CD4-positive, alpha-beta T cell treated with Interleukin-6 at 100 ng/mL for 8 hours (primary cell): Measurements from ENCODE around the gene LRRC8C.
A peak's percentile ranks its signal among the peaks of the same experiment; 100 is the strongest.

ENCODE experiments used
- DNase-seq: peaks from one replicate; pipeline ENCODE4 v3.0.0-alpha.2; 2020; ENCODE audit warnings: mixed read lengths, low spot score

LRRC8C gene

GRCh38 chr1:89732643-89733222 is 99.8 kb downstream of the LRRC8C start:
- no peak for DNase-seq

DNA sequence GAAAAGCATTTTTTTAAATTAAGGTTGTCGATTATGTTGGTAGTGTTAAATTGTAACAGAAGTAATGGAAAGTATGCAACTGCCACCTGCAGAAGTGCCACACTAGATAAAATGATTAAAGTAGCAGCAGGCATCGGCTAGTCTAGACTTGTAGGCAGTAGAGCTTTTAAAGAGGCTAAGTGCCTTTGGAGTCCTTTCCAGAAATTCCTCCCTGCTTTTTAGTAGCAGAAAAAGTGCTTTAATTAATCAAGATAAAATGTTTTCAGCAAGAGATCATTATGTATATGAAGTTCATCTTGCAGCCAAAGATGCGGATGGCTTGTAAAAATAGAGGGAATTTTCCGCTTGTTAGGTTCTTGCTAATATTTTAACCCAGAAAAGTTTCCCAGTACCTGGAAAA is 100.8 kb downstream of the LRRC8C start:
- no peak for DNase-seq

GRCh38 chr1:89734442-89734841 is 101.5 kb downstream of the LRRC8C start:
- no peak for DNase-seq

GRCh38 chr1:89735479-89735878 is 102.6 kb downstream of the LRRC8C start:
- DNase-seq = no peak

DNA sequence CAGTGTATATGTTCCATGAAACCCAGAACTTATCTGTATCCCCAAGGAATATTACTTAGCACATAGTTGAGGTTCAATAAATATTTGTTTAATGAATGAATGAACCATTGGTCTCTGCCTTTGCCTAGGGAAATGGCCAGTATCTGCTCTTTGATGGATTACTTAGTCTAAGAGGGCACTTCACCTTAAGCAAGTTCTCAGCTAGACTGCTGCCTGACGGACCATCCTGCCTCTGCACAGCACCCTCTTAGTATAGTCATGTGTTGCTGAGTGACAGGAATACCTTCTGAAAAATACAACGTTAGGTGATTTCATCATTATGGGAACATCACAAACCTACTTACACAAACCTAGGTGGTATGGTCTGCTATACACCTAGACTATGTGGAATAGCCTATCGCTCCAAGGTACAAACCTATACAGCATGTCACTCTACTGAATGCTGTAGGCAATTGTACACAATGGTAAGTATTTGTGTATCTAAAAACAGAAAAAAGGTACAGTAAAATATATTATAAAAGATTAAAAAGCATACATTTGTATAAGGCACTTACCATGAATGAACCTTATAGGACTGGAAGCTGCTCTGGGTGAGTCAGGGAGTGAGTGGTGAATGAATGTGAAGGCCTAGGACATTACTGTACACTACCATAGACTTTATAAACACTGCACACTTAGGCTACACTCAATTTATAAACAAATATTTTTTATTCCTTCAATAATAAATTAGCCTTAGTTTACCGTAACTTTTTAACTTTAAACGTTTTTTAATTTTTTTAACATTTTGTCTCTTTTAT is 104.2 kb downstream of the LRRC8C start:
- DNase-seq = no peak

DNA sequence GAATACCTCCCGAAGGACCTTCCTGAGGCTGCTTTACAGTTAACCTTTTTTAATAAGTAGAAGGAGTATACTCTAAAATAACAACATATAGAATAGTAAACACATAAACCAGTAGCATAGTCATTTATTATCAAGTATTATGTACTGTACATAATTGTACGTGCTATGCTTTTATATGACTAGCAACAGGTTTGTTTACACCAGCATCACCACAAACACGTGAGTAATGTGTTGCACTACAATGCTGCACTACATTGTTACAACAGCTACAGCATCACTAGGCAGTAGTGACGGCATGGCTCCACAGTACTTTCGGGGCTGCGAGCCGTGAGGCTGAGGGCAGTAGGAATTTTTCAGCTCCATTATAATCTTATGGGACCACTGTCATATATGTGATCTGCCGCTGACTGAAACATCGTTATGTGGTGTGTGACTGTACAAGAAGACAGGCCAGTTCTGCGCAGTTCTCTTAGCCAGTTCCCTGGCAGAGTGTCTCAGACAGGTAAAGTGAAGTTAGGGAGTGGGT is 105.1 kb downstream of the LRRC8C start:
- no peak for DNase-seq

GRCh38 chr1:89739013-89739843 is 106.3 kb downstream of the LRRC8C start:
- DNase-seq = peak; percentile 11

DNA sequence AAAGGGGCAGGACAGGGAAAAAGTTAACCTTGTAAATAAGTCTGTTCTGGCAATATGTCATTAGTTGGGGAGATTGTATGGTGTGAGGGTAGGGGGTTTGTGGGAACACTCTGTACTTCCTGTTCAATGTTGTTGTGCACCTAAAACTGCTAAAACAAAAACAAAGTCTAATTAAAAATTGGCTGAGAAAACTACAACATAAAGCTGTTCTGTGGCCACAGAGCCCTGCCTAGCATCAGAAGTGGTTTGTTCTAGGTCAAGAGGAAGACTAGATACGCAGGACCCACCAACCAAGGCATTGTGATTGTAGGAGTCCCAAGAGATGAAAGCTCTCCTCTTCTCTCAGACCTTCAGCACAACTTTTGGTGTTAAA is 106.9 kb downstream of the LRRC8C start:
- DNase-seq = no peak

DNA sequence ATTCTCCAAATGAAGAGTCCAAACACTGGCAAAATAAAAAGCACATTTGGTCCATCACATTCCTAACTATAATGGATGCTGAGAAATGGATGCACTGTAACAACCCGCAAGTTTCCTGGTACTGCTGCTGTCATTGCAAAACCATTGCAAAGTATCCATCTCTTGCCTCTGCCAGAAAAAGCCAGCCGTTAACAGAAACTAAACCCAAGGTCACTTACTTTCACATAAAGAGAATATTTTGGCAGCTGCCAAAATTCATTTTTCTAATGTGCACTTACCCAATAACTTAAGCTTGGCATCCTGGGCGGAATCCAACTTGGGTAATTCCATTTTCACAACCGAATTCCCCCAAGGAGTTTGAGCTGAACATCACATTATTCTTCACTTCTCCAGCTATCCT is 110.9 kb downstream of the LRRC8C start:
- DNase-seq = no peak

- DNase-seq = no peak
Observed at GRCh38 chr1:89746424-89747149, 113.7 kb downstream of the LRRC8C start.

DNA sequence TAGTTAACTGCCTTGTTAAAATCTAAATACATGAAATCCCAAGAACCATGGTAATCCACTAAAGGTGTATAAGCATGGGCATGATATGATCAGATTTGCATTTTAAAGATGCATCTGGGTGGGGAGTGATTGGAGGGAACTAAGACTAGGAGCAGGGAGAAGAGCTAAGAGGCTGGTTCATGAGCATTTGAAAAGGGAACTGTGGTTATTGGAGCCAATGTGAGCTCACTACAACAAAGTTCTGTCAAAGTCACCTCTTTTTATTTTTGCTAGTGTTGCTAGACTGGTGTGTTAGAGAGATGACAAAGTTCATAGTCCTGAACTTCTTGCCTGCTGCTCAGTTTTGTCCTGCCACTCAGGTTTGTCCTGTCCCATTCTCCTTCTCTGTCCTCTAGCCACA is 120.8 kb downstream of the LRRC8C start:
- no peak for DNase-seq

DNA sequence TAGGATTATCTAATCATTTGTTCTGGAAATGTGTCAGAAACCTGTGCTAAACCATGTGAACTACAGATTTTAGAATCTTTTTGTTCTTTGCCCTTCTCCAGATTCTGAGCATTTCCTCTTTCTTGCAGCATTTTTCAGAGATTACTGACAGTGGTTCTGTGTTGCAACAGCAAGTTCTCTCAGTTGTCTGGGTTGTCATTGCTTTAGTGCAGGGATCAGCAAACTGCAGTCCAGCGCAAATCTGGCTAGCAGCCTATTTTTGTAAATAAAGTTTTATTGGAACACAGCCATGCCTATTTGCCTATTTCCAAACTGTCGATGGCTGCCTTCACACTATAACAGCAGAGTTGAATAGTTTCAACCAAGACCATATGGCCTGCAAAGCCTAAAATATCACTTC is 121.6 kb downstream of the LRRC8C start:
- peak; percentile 16 for DNase-seq

DNA sequence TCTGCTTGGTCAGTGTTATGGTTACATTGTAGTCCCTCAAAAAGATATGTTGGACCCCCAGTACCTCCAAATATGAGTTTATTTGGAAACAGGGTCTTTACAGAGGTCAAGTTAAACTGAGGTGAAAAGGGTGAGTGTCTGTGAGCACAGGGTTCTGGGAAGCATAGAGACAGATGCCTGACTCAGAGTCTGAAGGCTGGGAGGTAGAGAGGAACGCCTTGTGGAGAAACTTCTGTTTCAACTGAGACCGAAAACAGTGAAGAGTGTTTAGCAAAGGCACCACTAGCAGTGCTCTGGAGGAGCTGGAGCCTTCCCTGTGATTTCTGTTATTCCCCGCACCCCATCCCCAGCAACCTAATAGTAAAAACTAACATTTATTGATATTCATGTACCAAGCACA is 122.7 kb downstream of the LRRC8C start:
- no peak for DNase-seq

- DNase-seq = peak; percentile 63
Observed at GRCh38 chr1:89757532-89757931, 124.6 kb downstream of the LRRC8C start.

DNA sequence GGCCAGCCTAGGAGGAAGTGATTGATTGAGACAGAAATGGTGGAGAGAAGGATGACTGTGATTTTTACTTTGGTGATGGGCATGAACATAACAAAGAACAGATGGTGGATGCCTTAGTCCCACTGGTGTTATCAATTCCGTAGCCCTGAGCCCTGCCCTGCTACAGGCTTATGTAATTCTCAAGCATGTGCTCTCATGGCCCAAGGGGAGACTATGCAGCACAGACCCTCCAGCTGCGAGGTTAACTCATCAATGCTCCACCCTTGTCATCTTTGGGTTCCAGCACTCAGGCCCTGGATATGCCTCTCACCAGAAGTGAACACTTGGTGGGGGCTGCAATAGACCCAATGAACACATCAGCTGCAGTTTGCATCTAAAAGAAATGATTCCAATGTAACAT is 125.2 kb downstream of the LRRC8C start:
- DNase-seq = no peak

GRCh38 chr1:89759036-89759435 is 126.1 kb downstream of the LRRC8C start:
- DNase-seq = no peak

DNA sequence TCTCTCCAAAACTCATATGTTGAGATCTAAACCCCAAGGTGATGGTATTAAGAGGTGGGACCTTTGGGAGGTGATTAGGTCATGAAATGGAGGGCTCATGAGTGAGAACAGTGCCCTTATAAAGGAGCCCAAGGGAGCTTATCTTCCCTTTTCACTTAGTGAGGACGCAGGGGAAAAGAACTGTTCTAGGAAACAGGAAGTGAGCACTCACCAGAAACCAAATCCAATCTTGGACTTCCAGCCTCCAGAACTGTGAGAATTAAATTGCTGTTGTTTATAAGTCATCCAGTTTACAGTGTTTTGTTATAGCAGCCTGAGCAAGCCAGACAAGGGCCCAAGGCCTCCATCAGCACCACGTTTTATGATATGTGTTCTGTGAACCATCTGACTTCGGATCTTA is 127.6 kb downstream of the LRRC8C start:
- DNase-seq = no peak

GRCh38 chr1:89761338-89761737 is 128.4 kb downstream of the LRRC8C start:
- no peak for DNase-seq

- no peak for DNase-seq
Observed at GRCh38 chr1:89761901-89762300, 129.0 kb downstream of the LRRC8C start.

DNA sequence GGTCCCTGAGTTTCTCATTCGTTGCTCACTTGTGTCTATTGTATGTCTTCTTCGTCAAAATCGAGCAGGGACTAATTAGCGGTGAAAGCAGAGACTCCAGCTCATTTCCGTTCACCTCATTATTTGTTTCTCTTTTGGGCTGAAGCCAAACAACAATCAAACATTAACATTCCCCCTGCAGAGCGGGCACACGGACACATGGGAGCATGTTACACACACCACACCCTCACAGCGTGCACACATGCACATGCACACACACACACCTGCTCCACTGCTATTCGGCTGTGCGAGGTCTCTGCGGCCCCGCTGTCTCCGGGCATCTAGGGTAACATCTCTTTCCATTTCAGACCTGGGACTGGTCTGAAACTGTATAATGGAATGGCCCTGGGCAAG is 129.5 kb downstream of the LRRC8C start:
- no peak for DNase-seq

GRCh38 chr1:89762779-89763648 is 130.1 kb downstream of the LRRC8C start:
- peak; percentile 85 for DNase-seq
